Activated naive CD4-positive, alpha-beta T cell (primary cell): ENCODE results near the gene SEPTIN1.

Experiments used
- DNase-seq, 4 experiments: peaks; one replicate each; lab custom pipeline; 2025; lab: John Stamatoyannopoulos, UW

Gene SEPTIN1

GRCh38 chr16:30382111-30382881, at the start of gene SEPTIN1:
TSS of gene SEPTIN1 (minus strand) at chr16:30382561. CDS start at chr16:30382542, 19 bp downstream.
- DNase-seq, result peak; percentile 34 to 68 (median 50)

- peak in 1 of 4 experiments; percentile 50 for DNase-seq
Measured at GRCh38 chr16:30430428-30430970, 48.1 kb upstream of the SEPTIN1 start.

- peak; percentile 75 to 98 (median 92) for DNase-seq
Measured at GRCh38 chr16:30429678-30430427, 47.5 kb upstream of the SEPTIN1 start, which contains the start of gene DCTPP1. TSS of gene DCTPP1 (minus strand) at chr16:30430030. CDS start at chr16:30429980, 50 bp downstream.

- DNase-seq, result no peak
Measured at GRCh38 chr16:30429418-30429677, 47.0 kb upstream of the SEPTIN1 start.

- no peak for DNase-seq
Measured at GRCh38 chr16:30428055-30428454, 45.7 kb upstream of the SEPTIN1 start.

GRCh38 chr16:30421010-30421409, 38.6 kb upstream of the SEPTIN1 start:
- no peak for DNase-seq

DNA sequence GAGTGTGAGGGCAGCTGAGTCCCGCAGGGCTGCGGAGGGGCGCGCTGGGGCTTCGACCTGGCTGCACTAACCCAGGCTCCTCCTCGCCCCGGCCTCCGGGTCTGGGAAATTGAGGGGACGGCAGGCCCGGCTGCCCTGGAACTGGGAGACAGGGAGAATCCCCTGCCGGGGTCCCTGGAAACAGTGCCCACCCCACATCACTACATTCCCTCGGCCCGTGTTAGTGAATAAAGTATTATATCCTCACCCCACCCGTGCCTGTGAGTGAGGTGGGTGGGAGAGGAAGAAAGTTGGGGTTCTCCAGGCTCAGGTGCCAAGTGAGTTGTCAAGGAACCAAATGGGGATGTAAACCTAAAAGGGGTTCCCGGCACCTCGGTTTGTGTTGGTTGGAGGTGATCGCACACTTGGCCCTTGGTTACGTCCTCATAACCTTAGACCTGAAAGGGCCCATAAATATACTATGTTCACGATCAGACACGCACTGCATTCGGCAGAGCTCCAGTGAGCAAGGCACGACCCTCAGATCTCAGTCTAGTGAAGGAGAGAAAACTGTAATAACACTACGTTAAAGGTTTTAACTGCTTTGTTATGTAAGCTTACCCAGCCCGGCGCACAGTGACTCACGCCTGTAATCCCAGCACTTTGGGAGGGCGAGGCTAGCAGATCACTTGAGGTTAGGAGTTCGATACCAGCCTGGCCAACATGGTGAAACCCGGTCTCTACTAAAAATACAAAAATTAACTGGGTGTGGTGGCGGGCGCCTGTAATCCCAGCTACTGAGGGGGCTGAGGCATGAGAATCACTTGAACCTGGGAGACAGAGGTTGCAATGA, 36.2 kb upstream of the SEPTIN1 start:
- peak in 1 of 4 experiments; percentile 39 for DNase-seq

- peak; percentile 44 to 87 (median 72) for DNase-seq
Measured at GRCh38 chr16:30417529-30418349, 35.4 kb upstream of the SEPTIN1 start.

DNA sequence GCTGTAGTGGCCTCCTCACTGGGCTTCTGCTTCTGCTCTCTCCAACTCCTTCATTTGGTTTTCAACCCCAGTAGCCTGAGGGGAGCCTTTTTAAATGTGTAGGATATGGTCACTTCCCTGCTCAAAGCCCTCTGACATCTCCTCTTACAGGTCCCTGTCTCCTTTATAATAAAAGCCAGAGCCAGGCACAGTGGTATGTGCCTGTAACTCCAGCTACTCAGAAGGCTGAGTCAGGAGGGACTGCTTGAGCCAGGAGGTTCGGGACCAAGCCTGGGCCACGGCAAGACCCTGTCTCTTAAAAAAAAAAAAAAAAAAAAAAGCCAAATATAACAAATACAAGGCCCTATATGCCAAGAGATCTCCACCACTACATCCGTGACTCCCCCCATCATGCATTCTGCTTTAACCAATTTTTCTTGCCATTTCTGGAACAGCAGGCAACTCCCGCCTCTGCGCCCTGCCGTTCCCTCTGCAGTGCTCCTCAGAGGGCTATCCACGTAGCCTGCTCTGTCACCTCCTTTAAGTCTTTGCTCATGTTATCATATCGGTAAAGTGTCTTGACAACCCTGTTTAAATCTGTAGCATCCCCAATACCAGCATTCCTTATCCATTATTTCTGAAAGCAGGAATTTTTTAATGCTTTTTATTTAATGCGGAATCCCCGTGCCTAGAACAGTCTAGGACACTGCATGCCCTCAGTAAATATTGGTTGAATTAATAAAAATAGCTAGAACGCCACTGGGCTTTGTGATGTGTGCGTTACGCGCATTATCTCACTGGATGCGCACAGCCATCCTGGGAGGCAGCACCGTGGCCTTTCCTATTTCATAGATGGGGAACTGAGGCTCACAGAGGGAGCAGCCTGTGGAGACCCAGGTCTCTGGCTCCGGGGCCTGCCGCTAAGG, 34.5 kb upstream of the SEPTIN1 start:
- DNase-seq, result no peak

GRCh38 chr16:30416047-30416603, 33.8 kb upstream of the SEPTIN1 start:
- no peak for DNase-seq

DNA sequence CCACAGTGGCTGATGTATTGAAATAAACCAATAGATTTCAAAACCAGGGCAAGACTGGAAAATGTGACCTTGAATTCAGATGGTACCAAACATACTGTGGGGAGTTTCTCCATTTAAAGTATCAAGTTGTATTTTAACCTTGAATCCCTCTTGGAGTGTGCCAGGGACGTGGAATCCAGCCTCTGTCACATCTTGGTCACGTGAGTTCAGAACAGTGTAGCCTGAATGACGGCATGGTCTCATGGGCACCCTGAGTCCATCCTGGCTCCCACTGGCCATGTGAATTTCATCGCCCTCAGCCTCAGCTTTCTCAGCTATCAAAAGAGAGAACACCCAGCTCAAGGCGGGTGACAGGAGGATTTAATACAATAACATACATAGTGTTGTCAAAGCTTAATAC, 31.8 kb upstream of the SEPTIN1 start:
- DNase-seq, result no peak

DNA sequence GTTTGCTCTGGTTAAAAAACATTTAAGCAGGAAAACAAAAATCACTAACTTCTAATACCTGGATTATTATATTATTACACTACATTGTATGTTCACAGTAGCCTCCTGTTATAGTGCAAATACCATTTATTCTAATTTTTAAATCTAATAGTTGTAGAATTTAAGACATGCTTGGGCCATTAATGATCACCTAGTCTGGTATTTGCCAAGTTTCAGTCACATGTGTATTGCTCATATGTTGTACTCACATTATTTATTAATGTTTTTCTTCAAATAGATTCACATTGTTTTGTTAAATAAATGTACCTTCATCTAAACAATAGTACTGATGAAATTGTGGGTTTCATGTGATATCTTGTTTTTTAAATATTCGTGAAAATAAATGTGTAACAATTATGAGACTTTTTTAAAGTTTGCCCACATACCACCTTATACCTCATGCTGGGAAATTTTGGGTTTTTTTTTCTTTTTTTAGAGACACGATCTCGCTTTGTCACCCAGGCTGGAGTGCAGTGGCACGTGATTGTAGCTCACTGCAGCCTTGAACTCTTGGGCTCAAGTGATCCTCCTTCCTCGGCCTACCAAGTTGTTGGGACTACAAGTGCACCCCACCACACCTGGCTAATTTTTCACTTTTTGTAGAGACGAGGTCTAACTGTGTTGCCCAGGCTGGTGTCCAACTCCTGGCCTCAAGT, 30.9 kb upstream of the SEPTIN1 start:
- no peak for DNase-seq

DNA sequence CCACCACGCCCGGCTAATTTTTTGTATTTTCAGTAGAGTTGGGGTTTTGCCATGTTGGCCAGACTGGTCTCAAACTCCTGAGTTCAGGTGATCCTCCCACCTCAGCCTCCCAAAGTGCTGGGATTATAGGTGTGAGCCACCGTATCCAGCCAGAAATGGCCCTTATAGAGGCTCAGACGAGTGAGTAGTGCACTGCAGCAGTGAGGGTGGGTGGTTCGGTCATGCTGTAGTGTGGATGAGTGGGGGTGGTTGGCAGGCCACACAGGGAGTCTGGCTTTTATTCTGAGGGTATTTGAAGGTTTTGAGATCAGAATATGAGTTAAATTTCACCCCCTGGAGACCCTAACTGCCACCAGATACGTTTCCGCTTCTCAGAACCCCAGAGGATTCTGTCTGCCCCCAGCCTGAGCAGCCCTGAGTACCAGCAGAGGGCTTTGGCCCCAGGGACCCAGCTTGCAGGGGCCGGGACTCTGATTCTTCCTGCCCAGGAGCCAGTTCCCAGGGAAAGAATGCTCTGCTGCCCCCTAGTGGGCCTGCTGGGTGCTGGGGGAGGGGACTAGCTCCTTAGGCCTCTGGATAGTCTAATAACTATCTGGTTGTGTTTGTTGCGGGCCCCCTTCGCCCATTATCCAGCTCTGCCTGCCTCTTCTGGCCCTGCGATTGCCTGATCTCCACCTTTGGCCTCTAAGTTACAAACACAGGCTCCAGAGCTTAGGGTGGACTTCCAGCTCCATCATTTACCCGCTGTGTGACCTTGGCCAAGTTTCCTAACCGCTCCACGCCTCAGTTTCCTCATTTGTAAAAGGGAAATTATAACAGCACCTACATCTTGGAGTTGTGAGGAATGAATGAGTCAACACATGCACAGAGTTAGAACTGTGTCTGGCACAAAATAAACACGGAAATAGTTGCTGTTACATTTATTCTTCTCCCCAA, 27.0 kb upstream of the SEPTIN1 start:
- DNase-seq, result peak; percentile 79 to 94 (median 93)

GRCh38 chr16:30407804-30408534, 25.6 kb upstream of the SEPTIN1 start:
- no peak for DNase-seq

GRCh38 chr16:30407102-30407803, 24.9 kb upstream of the SEPTIN1 start, which contains the start of gene ZNF771:
TSS of gene ZNF771 (plus strand) at chr16:30407606. CDS start at chr16:30408054, 448 bp downstream.
- peak; percentile 72 to 85 (median 74) for DNase-seq

- no peak for DNase-seq
Measured at GRCh38 chr16:30406795-30407101, 24.4 kb upstream of the SEPTIN1 start.
